ENCODE results near the gene KIF3C.
"Not testable (repeated sequence)": the region's sequence is repeated elsewhere in the genome, so short reads cannot be mapped to it uniquely, and the experiment has no call there.

KIF3C gene

GRCh38 chr2:25958611-25959010, 23.7 kb downstream of the KIF3C start:
- not testable (repeated sequence) for DNase-seq

GRCh38 chr2:25957743-25958142, 24.6 kb downstream of the KIF3C start:
- no peak for DNase-seq

GRCh38 chr2:25955869-25956535, 26.3 kb downstream of the KIF3C start:
- no peak for DNase-seq

- no peak for DNase-seq
These were observed 27.3 kb downstream of the KIF3C start for GRCh38 chr2:25955036-25955435.

- no peak for DNase-seq
These were observed 28.0 kb downstream of the KIF3C start for GRCh38 chr2:25954199-25954752.

GRCh38 chr2:25951071-25951547, 31.2 kb downstream of the KIF3C start:
- peak; percentile 77 for DNase-seq

GRCh38 chr2:25948437-25948836, 33.9 kb downstream of the KIF3C start:
- no peak for DNase-seq

- no peak for DNase-seq
These were observed 41.3 kb downstream of the KIF3C start for GRCh38 chr2:25941042-25941441.

- no peak for DNase-seq
These were observed 43.0 kb downstream of the KIF3C start for GRCh38 chr2:25939257-25939668.

GRCh38 chr2:25938345-25938744, 44.0 kb downstream of the KIF3C start:
- DNase-seq, result no peak

- no peak for DNase-seq
These were observed 45.3 kb downstream of the KIF3C start for GRCh38 chr2:25936889-25937545.

- no peak for DNase-seq
These were observed 48.7 kb downstream of the KIF3C start for GRCh38 chr2:25933622-25934021.

GRCh38 chr2:25929789-25930473, 52.4 kb downstream of the KIF3C start:
- no peak for DNase-seq

GRCh38 chr2:25928668-25929067, 53.6 kb downstream of the KIF3C start:
- DNase-seq, result no peak

GRCh38 chr2:25926984-25927756, 55.1 kb downstream of the KIF3C start:
- DNase-seq, result no peak

GRCh38 chr2:25922501-25922900, 59.8 kb downstream of the KIF3C start:
- no peak for DNase-seq

GRCh38 chr2:25920786-25921415, 61.4 kb downstream of the KIF3C start:
- DNase-seq, result no peak

- no peak for DNase-seq
These were observed 62.0 kb downstream of the KIF3C start for GRCh38 chr2:25920336-25920735.

- no peak for DNase-seq
These were observed 64.5 kb downstream of the KIF3C start for GRCh38 chr2:25917832-25918231.

GRCh38 chr2:25917411-25917810, 64.9 kb downstream of the KIF3C start:
- not testable (repeated sequence) for DNase-seq

GRCh38 chr2:25915944-25916772, 66.1 kb downstream of the KIF3C start:
- peak; percentile 47 for DNase-seq

Measured in CD4-positive, alpha-beta T cell treated with Interleukin-10 for 1 hour (primary cell).